Testis (tissue), 3 donors: ENCODE data around the gene LIPG. TPM values are rescaled to one million over a fixed set of nuclear protein-coding genes. Genes with fewer than 3 reads are reported as not detected.
"Not testable (repeated sequence)": the region's sequence is repeated elsewhere in the genome, so short reads cannot be mapped to it uniquely, and the experiment has no call there.

ENCODE experiments used
- DNase-seq: peaks from one replicate; pipeline ENCODE4 v3.0.0-alpha.2; 2019
- H3K27ac ChIP-seq, 2 donors: fragments of 200-600 bp; sonication (generic); one replicate each; pipeline ENCODE4 v1.5.1; 2019
- H3K27me3 ChIP-seq: fragments of 200-600 bp; sonication (generic); one replicate; pipeline ENCODE4 v1.5.1; 2019
- H3K36me3 ChIP-seq: fragments of 200-600 bp; sonication (generic); one replicate; pipeline ENCODE4 v1.5.1; 2017; ENCODE audit warnings: low read depth; ENCODE audit errors: missing control alignments
- H3K4me1 ChIP-seq: fragments of 200-600 bp; sonication (generic); one replicate; pipeline ENCODE4 v1.5.1; 2019
- H3K4me3 ChIP-seq, 2 donors: fragments of 200-600 bp; sonication (generic); one replicate each; pipeline ENCODE4 v1.5.1; 2017 to 2019
- H3K9me3 ChIP-seq: fragments of 200-600 bp; sonication (generic); one replicate; pipeline ENCODE4 v1.5.1; 2017
- POLR2A ChIP-seq: fragments of 450-650 bp; IDR thresholded peaks from one replicate; pipeline ENCODE4 v1.6.1; 2017; ENCODE audit warnings: antibody characterized with exemption, mild to moderate bottlenecking, moderate library complexity
- WGBS, 2 donors: methylation state at CpG; one replicate each; pipeline ENCODE4 v1.1.5; 2018; 5-methylcytosine and 5-hydroxymethylcytosine counted together
- intact Hi-C: fragments of 100-400 bp; cut with DNase I; formaldehyde crosslinking; loops from one replicate; pipeline ENCODE4 v1.15.1; 2023; ENCODE audit warnings: low total_unique reads
- polyA plus RNA-seq: library from polyadenylated mRNA; stranded (reverse); fragments of 350-450 nt; fragmentation: Illumina TruSeq; extraction: RNeasy Lipid Tissue Mini Kit (QIAGEN cat#74804); gene quantifications from one replicate; pipeline ENCODE4 v1.2.3, GENCODE V29; 2014; ENCODE audit warnings: low read depth, low replicate concordance; ENCODE audit not compliant: insufficient read depth
- total RNA-seq, 2 donors: library from RNA; depleted of rRNA; stranded (reverse); fragments of >200 nt; gene quantifications; one replicate each; pipeline ENCODE4 v1.2.3, GENCODE V29; 2016
- TF ChIP-seq, protein P1 (sequence below), 3 experiments: fragments of 450-650 bp in 2 of 3; fragments of 200-600 bp in 1 of 3; sonication (generic) in 1 of 3; IDR thresholded peaks; one replicate each; pipeline ENCODE4 v1.5.1; 2016 to 2019; ENCODE audit warnings: antibody characterized with exemption in 3 of 3, mild to moderate bottlenecking in 2 of 3, moderate library complexity in 1 of 3

The LIPG gene
- total and polyA plus RNA-seq, 3 donors from 2014 or later, result 25.4 to 48.0 (median 35.2) TPM

DNA sequence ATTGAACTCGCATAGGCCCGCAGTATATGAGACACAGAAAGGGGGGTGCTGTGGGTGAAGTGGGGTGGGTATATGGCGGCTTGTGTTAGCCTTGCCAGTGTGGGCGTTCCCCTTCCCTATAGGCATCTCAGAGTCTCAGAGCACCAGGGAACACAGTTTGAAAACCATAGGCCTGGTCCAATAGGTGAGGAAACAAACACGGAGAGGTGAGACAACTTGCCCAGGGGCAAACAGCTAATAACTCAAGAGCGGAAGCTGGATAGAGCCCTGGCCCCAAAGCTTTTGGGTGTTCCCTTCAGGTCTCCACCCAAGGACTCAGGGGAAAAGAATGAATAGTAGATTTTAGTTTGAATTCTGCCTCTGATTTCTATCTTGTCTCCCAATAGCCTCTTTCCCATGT, 7.9 kb downstream of the LIPG start:
- DNase-seq, result no peak
- Histone ChIP-seq H3K27me3 (no peaks in the 10 kb centered on the region), H3K4me3 (no peak overlapping the region), H3K36me3 (no peaks in the 10 kb centered on the region), H3K9me3 (no peaks in the 10 kb centered on the region), H3K27ac (no peak overlapping the region), H3K4me1 (no peaks in the 10 kb centered on the region)
- intact Hi-C loops, result no loop called here
- no peak for TF ChIP-seq POLR2A
- TF ChIP-seq, protein P1, sequence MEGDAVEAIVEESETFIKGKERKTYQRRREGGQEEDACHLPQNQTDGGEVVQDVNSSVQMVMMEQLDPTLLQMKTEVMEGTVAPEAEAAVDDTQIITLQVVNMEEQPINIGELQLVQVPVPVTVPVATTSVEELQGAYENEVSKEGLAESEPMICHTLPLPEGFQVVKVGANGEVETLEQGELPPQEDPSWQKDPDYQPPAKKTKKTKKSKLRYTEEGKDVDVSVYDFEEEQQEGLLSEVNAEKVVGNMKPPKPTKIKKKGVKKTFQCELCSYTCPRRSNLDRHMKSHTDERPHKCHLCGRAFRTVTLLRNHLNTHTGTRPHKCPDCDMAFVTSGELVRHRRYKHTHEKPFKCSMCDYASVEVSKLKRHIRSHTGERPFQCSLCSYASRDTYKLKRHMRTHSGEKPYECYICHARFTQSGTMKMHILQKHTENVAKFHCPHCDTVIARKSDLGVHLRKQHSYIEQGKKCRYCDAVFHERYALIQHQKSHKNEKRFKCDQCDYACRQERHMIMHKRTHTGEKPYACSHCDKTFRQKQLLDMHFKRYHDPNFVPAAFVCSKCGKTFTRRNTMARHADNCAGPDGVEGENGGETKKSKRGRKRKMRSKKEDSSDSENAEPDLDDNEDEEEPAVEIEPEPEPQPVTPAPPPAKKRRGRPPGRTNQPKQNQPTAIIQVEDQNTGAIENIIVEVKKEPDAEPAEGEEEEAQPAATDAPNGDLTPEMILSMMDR (IDR thresholded peaks at IDR 0.05), result no peak
- WGBS, 2 donors, result 76 to 87% methylated on average over 6 of the region's 6 CpGs

DNA sequence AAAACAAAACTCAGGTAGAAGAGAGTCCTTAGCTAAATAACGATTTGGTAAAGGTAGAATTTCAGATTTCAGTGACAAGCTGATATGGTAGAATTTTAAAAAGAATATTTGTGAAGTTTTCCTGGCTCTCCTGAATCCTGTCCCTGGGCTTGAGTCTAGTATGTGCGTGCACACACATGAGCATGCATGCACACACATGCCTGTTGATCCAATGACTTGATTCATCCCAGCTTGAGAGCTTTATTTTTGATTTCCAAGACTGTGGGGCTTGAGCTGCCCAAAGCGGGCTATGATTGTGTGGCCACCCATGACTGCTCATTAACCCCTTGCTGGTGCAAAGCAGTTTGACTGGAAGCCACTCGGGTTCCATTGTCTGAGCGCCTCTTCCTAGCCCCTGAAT, 9.0 kb downstream of the LIPG start:
- no peaks in the 10 kb centered on the region for H3K9me3 ChIP-seq
- no peak overlapping the region for H3K4me3 ChIP-seq
- H3K27me3 ChIP-seq, result no peaks in the 10 kb centered on the region
- 75 to 78% methylated on average over 5 of the region's 5 CpGs for WGBS, 2 donors
- no peaks in the 10 kb centered on the region for H3K4me1 ChIP-seq
- no peaks in the 10 kb centered on the region for H3K36me3 ChIP-seq
- intact Hi-C loops, result no loop called here
- no peak for TF ChIP-seq POLR2A
- TF ChIP-seq, protein P1 (IDR thresholded peaks at IDR 0.05), result no peak
- no peak for DNase-seq
- H3K27ac ChIP-seq, result no peak overlapping the region

DNA sequence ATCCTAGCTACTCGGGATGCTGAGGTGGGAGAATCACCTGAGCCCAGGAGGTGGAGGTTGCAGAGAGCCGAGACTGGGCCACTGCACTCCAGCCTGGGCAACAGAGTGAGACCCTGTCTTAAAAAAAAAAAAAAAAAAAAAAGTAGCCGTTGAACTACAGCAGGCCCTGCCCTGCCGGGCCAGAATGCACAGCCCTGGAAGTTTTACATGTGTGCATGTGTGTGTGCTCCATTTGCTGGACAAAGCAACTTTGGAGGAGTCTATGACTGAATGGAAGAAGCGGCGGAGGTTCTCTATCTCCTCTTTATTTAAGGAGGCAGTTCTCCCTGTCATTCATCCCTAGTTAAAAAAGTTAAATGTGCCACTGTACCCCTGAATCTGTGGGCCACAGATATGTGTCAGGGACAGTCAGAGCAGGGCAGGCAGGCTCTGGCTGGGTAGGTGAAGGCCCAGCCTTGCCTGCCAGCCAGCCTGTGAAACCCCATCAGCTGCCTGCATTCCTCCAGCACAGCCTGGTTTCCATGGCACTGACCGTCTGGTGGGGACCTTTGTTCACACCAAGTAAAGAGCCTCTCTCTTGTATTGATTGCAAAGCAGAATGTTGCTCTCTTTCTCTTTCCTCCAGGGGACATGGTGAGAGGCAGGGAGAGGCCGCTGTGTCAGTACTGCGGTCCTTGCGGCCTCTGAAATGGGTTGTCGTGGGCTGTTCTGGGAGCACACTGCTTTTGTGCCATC, 10.9 kb downstream of the LIPG start:
- H3K27ac ChIP-seq, result no peak overlapping the region
- no peak for TF ChIP-seq POLR2A
- TF ChIP-seq, protein P1 (IDR thresholded peaks at IDR 0.05), result no peak
- no peaks in the 10 kb centered on the region for H3K36me3 ChIP-seq
- DNase-seq, result no peak
- H3K4me1 ChIP-seq, result no peaks in the 10 kb centered on the region
- intact Hi-C loops, result no loop called here
- no peaks in the 10 kb centered on the region for H3K9me3 ChIP-seq
- 84 to 93% methylated on average over 9 to 11 of the region's 11 CpGs for WGBS, 2 donors
- H3K27me3 ChIP-seq, result no peaks in the 10 kb centered on the region
- no peak overlapping the region for H3K4me3 ChIP-seq

DNA sequence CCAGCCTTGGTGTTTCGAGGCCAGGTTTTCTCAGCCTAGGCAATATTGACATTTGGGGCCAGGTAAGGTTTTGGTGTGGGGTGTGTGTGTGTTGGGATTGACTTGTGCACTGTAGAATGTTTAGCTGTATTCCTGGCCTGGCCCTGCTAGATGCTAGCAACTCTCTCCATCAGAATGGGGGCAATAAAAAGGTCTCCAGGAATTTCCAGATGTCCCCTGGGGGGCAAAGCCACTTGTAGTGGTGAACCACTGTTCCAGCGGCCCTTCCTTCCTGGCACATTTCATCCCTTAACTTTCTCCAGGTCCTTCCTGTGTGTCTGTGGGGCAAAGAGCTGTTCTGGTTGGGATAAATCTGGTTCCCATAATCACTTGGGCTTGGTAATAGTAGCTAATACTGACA, 12.0 kb downstream of the LIPG start:
- Histone ChIP-seq H3K27me3 (no peaks in the 10 kb centered on the region), H3K27ac (no peak overlapping the region), H3K36me3 (no peaks in the 10 kb centered on the region), H3K9me3 (no peaks in the 10 kb centered on the region), H3K4me1 (no peaks in the 10 kb centered on the region), H3K4me3 (no peak overlapping the region)
- no peak for DNase-seq
- TF ChIP-seq, protein P1 (IDR thresholded peaks at IDR 0.05), result no peak
- no peak for TF ChIP-seq POLR2A
- WGBS, 2 donors, result 94 to 100% methylated on average over 2 of the region's 2 CpGs
- intact Hi-C loops, result no loop called here

DNA sequence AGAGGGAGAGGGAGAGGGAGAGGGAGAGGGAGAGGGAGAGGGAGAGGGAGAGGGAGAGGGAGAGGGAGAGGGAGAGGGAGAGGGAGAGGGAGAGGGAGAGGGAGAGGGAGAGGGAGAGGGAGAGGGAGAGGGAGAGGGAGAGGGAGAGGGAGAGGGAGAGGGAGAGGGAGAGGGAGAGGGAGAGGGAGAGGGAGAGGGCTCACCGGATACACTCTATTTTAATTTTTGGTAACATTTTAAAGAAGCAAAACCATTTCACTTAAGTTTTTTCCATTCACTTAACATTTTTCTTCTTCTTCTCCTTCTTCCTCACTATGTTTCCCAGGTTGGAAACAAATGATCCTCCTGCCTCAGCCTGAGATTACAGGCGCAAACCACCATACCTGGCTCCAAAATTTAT, 17.2 kb downstream of the LIPG start:
- H3K36me3 ChIP-seq, H3K4me3 ChIP-seq, H3K9me3 ChIP-seq, intact Hi-C loops, H3K4me1 ChIP-seq, H3K27ac ChIP-seq, H3K27me3 ChIP-seq, DNase-seq: not testable (repeated sequence)
- WGBS, 2 donors, result 68 to 94% methylated on average over 2 of the region's 2 CpGs

DNA sequence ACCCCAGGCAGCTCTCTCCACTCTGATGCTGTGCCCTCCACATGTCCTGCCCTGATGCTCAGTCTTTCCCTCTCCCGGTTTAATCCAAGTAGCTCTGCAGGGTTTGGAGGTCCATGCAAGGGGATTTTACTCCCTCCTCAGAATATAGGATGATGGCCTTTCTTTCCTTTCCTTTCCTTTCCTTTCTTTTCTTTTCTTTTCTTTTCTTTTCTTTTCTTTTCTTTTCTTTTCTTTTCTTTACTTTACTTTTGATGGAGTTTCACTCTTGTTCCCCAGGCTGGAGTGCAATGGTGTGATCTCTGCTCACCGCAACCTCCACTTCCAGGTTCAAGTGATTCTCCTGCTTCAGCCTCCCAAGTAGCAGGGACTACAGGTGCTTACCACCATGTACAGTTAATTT, 17.7 kb downstream of the LIPG start:
- H3K27ac ChIP-seq, H3K9me3 ChIP-seq, H3K36me3 ChIP-seq, intact Hi-C loops, DNase-seq, H3K4me3 ChIP-seq, H3K4me1 ChIP-seq, H3K27me3 ChIP-seq: not testable (repeated sequence)
- 85 to 88% methylated on average over 2 of the region's 2 CpGs for WGBS, 2 donors
